GM18951 (cell line): ENCODE results near the gene MSRB3.
"Not testable (repeated sequence)": the region's sequence is repeated elsewhere in the genome, so short reads cannot be mapped to it uniquely, and the experiment has no call there.

ENCODE experiments used
- POLR2A ChIP-seq: IDR thresholded peaks from 4 replicates; pipeline ENCODE4 v1.6.1; 2011; ENCODE audit warnings: mild to moderate bottlenecking; ENCODE audit not compliant: insufficient read length, insufficient read depth; ENCODE audit errors: extremely low read depth
- in situ Hi-C: fragments of 300-500 bp; cut with MboI; formaldehyde crosslinking; loops from one replicate; pipeline ENCODE4 v1.12.0; 2022; ENCODE audit warnings: low sequenced_read_pairs, mixed read lengths, inconsistent platforms; ENCODE audit not compliant: unreplicated experiment

Gene MSRB3

GRCh38 chr12:65470256-65470655 is 191.8 kb downstream of the MSRB3 start:
- in situ Hi-C loops = no loop called here
- no peak for TF ChIP-seq POLR2A

- in situ Hi-C loops = no loop called here
- TF ChIP-seq POLR2A = no peak
These were observed 193.6 kb downstream of the MSRB3 start for GRCh38 chr12:65472079-65472478.

- no peak for TF ChIP-seq POLR2A
- in situ Hi-C loops = no loop called here
These were observed 196.3 kb downstream of the MSRB3 start for GRCh38 chr12:65474831-65475230.

GRCh38 chr12:65477721-65478120 is 199.2 kb downstream of the MSRB3 start:
- no peak for TF ChIP-seq POLR2A
- in situ Hi-C loops = no loop called here

- in situ Hi-C loops = not testable (repeated sequence)
These were observed 205.5 kb downstream of the MSRB3 start for GRCh38 chr12:65483891-65484516.

GRCh38 chr12:65488197-65488596 is 209.7 kb downstream of the MSRB3 start:
- in situ Hi-C loops = no loop called here

GRCh38 chr12:65490250-65490649 is 211.8 kb downstream of the MSRB3 start:
- TF ChIP-seq POLR2A = no peak
- in situ Hi-C loops = no loop called here

More at GRCh38 chr12:65488197-65488596, 209.7 kb downstream of the MSRB3 start:
- TF ChIP-seq POLR2A = no peak

- in situ Hi-C loops = no loop called here
- TF ChIP-seq POLR2A = no peak
These were observed 214.8 kb downstream of the MSRB3 start for GRCh38 chr12:65492998-65493912.

GRCh38 chr12:65493913-65494245 is 215.4 kb downstream of the MSRB3 start:
- TF ChIP-seq POLR2A = no peak
- in situ Hi-C loops = no loop called here

- in situ Hi-C loops = no loop called here
- TF ChIP-seq POLR2A = no peak
These were observed 216.1 kb downstream of the MSRB3 start for GRCh38 chr12:65494537-65494936.

GRCh38 chr12:65495233-65495632 is 216.8 kb downstream of the MSRB3 start:
- TF ChIP-seq POLR2A = no peak
- in situ Hi-C loops = no loop called here

- in situ Hi-C loops = no loop called here
- no peak for TF ChIP-seq POLR2A
These were observed 218.1 kb downstream of the MSRB3 start for GRCh38 chr12:65496617-65497016.

GRCh38 chr12:65497660-65498059 is 219.2 kb downstream of the MSRB3 start:
- TF ChIP-seq POLR2A = no peak
- in situ Hi-C loops = no loop called here

GRCh38 chr12:65499167-65499566 is 220.7 kb downstream of the MSRB3 start:
- in situ Hi-C loops = no loop called here
- no peak for TF ChIP-seq POLR2A
